Measurements from ENCODE around the gene BPIFB6.

BPIFB6 gene

GRCh38 chr20:33031531-33031930, at the start of gene BPIFB6:
TSS of gene BPIFB6 (plus strand) at chr20:33031648. CDS start at chr20:33031648, 0 bp downstream.
- no peak for DNase-seq

- DNase-seq: no peak
These were observed 48.6 kb upstream of the BPIFB6 start for GRCh38 chr20:32982617-32983458.

- DNase-seq: no peak
These were observed 47.9 kb upstream of the BPIFB6 start for GRCh38 chr20:32983459-32984112.

- DNase-seq: no peak
These were observed 47.3 kb upstream of the BPIFB6 start for GRCh38 chr20:32984196-32984595.

- no peak for DNase-seq
These were observed 46.7 kb upstream of the BPIFB6 start for GRCh38 chr20:32984631-32985354.

GRCh38 chr20:32985596-32985995, 45.9 kb upstream of the BPIFB6 start:
- no peak for DNase-seq

GRCh38 chr20:32986331-32986966, 45.0 kb upstream of the BPIFB6 start:
- DNase-seq: no peak

- DNase-seq: no peak
These were observed 44.2 kb upstream of the BPIFB6 start for GRCh38 chr20:32987044-32987825.

GRCh38 chr20:32988008-32988407, 43.4 kb upstream of the BPIFB6 start:
- DNase-seq: no peak

- DNase-seq: no peak
These were observed 41.8 kb upstream of the BPIFB6 start for GRCh38 chr20:32989507-32990283.

- no peak for DNase-seq
These were observed 41.0 kb upstream of the BPIFB6 start for GRCh38 chr20:32990426-32990825.

- DNase-seq: no peak
These were observed 40.1 kb upstream of the BPIFB6 start for GRCh38 chr20:32991383-32991782.

- DNase-seq: no peak
These were observed 39.4 kb upstream of the BPIFB6 start for GRCh38 chr20:32991792-32992641.

- DNase-seq: no peak
These were observed 37.9 kb upstream of the BPIFB6 start for GRCh38 chr20:32993496-32994050.

- DNase-seq: no peak
These were observed 35.6 kb upstream of the BPIFB6 start for GRCh38 chr20:32995802-32996201.

GRCh38 chr20:32997431-32997830, 34.0 kb upstream of the BPIFB6 start:
- DNase-seq: no peak

- no peak for DNase-seq
These were observed 31.7 kb upstream of the BPIFB6 start for GRCh38 chr20:32999603-33000250.

GRCh38 chr20:33000802-33001466, 30.5 kb upstream of the BPIFB6 start:
- DNase-seq: no peak

All from amniotic stem cell (primary cell).